Activated T-helper 17 cell treated with anti-CD3 and anti-CD28 coated beads, Interleukin-2, amount 50 U/mL, for 72 hours (primary cell): Measurements from ENCODE around the gene ANKRD11. TPM values are rescaled to one million over a fixed set of nuclear protein-coding genes. Genes with fewer than 3 reads are reported as not detected.

Experiments used
- ATAC-seq: fragments of 150-1000 bp; cut with Tn5 transposase; replicated peaks from 2 replicates; pipeline ENCODE4 v1.10.0; 2021; ENCODE audit warnings: mild to moderate bottlenecking, moderate library complexity
- H3K27ac Mint-ChIP-seq: one replicate; pipeline ENCODE4 v1.8.0; 2022; ENCODE audit warnings: mixed read lengths
- H3K27me3 Mint-ChIP-seq: one replicate; pipeline ENCODE4 v1.8.0; 2022; ENCODE audit warnings: mixed read lengths
- H3K36me3 Mint-ChIP-seq: one replicate; pipeline ENCODE4 v1.8.0; 2022; ENCODE audit warnings: low read depth, mild to moderate bottlenecking, mixed read lengths
- H3K4me1 Mint-ChIP-seq: one replicate; pipeline ENCODE4 v1.8.0; 2022; ENCODE audit warnings: mixed read lengths
- H3K4me3 Mint-ChIP-seq: one replicate; pipeline ENCODE4 v1.8.0; 2022; ENCODE audit warnings: mild to moderate bottlenecking, mixed read lengths
- H3K9me3 Mint-ChIP-seq: one replicate; pipeline ENCODE4 v1.8.0; 2022; ENCODE audit warnings: mixed read lengths
- total RNA-seq, 2 donors: library from RNA; stranded (reverse); gene quantifications; one replicate each; pipeline ENCODE4 v1.2.3, GENCODE V29; 2022

Gene ANKRD11
- total RNA-seq, 2 donors from 2014 or later: 166 to 178 TPM

GRCh38 chr16:89517128-89517527, 26.8 kb upstream of the ANKRD11 start:
- no peaks in the 10 kb centered on the region for H3K27me3 Mint-ChIP-seq
- no peak overlapping the region for H3K27ac Mint-ChIP-seq
- H3K36me3 Mint-ChIP-seq: peaks cover 96% of the 10 kb centered on the region
- H3K4me3 Mint-ChIP-seq: no peak overlapping the region
- no peak for ATAC-seq
- H3K4me1 Mint-ChIP-seq: peaks cover 4% of the 10 kb centered on the region
- H3K9me3 Mint-ChIP-seq: no peaks in the 10 kb centered on the region

GRCh38 chr16:89512453-89512852, 22.1 kb upstream of the ANKRD11 start:
- Mint-ChIP-seq H3K9me3 (no peaks in the 10 kb centered on the region), H3K27me3 (no peaks in the 10 kb centered on the region), H3K4me3 (no peak overlapping the region), H3K36me3 (peaks cover 68% of the 10 kb centered on the region), H3K27ac (no peak overlapping the region), H3K4me1 (no peaks in the 10 kb centered on the region)
- ATAC-seq: no peak

GRCh38 chr16:89511374-89511773, 21.0 kb upstream of the ANKRD11 start:
- Mint-ChIP-seq H3K27ac (no peak overlapping the region), H3K36me3 (peaks cover 57% of the 10 kb centered on the region), H3K4me3 (no peak overlapping the region), H3K27me3 (no peaks in the 10 kb centered on the region), H3K9me3 (no peaks in the 10 kb centered on the region), H3K4me1 (no peaks in the 10 kb centered on the region)
- no peak for ATAC-seq

- Mint-ChIP-seq H3K27ac (no peak overlapping the region), H3K36me3 (peaks cover 51% of the 10 kb centered on the region), H3K9me3 (no peaks in the 10 kb centered on the region), H3K27me3 (no peaks in the 10 kb centered on the region), H3K4me1 (peaks cover 2% of the 10 kb centered on the region), H3K4me3 (peak overlapping the region; percentile 88)
- ATAC-seq: no peak
Measured at GRCh38 chr16:89510526-89510925, 20.2 kb upstream of the ANKRD11 start.

- Mint-ChIP-seq H3K4me1 (peaks cover 6% of the 10 kb centered on the region), H3K9me3 (no peaks in the 10 kb centered on the region), H3K27ac (peak within 1 kb of the TSS; percentile 89), H3K36me3 (peaks cover 28% of the 10 kb centered on the region), H3K27me3 (no peaks in the 10 kb centered on the region), H3K4me3 (peak within 1 kb of the TSS; percentile 88)
- peak; percentile 75 for ATAC-seq
Measured at GRCh38 chr16:89507834-89508590, 17.7 kb upstream of the ANKRD11 start, which contains the start of gene SPG7. Gene SPG7 (plus strand): TSS chr16:89508403. CDS start chr16:89508418, 15 bp downstream.

- peak overlapping the region; percentile 82 for H3K27ac Mint-ChIP-seq
- H3K27me3 Mint-ChIP-seq: no peaks in the 10 kb centered on the region
- no peak for ATAC-seq
- peaks cover 6% of the 10 kb centered on the region for H3K4me1 Mint-ChIP-seq
- H3K4me3 Mint-ChIP-seq: peak overlapping the region; percentile 79
- H3K36me3 Mint-ChIP-seq: peaks cover 21% of the 10 kb centered on the region
- H3K9me3 Mint-ChIP-seq: no peaks in the 10 kb centered on the region
Measured at GRCh38 chr16:89507214-89507833, 17.0 kb upstream of the ANKRD11 start.

- Mint-ChIP-seq H3K4me1 (peaks cover 6% of the 10 kb centered on the region), H3K9me3 (no peaks in the 10 kb centered on the region), H3K27ac (peak overlapping the region; percentile 82), H3K36me3 (peaks cover 15% of the 10 kb centered on the region), H3K27me3 (no peaks in the 10 kb centered on the region), H3K4me3 (peak overlapping the region; percentile 79)
- ATAC-seq: no peak
Measured at GRCh38 chr16:89506791-89507191, 16.4 kb upstream of the ANKRD11 start.

DNA sequence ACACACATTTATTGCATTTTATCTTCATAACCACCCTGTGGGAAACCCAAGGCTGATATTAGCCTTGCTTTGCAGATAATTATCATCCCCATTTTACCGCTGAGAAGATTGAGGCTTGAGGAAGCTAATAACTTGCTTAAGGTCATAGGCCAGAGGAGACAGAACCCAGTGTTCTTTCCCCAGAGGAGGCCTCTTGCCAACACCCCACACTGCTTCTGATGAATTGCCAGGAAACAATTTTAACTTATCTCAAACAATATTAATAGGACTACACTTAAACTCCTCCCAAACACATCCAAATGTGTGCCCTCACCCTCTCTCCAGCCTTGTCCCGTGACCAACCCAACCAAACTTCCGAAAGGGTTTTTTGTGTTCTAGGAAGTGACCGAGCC, 15.7 kb upstream of the ANKRD11 start:
- Mint-ChIP-seq H3K9me3 (no peaks in the 10 kb centered on the region), H3K4me3 (peak overlapping the region; percentile 79), H3K36me3 (peaks cover 9% of the 10 kb centered on the region), H3K4me1 (peaks cover 6% of the 10 kb centered on the region), H3K27ac (peak overlapping the region; percentile 90), H3K27me3 (no peaks in the 10 kb centered on the region)
- ATAC-seq: no peak

DNA sequence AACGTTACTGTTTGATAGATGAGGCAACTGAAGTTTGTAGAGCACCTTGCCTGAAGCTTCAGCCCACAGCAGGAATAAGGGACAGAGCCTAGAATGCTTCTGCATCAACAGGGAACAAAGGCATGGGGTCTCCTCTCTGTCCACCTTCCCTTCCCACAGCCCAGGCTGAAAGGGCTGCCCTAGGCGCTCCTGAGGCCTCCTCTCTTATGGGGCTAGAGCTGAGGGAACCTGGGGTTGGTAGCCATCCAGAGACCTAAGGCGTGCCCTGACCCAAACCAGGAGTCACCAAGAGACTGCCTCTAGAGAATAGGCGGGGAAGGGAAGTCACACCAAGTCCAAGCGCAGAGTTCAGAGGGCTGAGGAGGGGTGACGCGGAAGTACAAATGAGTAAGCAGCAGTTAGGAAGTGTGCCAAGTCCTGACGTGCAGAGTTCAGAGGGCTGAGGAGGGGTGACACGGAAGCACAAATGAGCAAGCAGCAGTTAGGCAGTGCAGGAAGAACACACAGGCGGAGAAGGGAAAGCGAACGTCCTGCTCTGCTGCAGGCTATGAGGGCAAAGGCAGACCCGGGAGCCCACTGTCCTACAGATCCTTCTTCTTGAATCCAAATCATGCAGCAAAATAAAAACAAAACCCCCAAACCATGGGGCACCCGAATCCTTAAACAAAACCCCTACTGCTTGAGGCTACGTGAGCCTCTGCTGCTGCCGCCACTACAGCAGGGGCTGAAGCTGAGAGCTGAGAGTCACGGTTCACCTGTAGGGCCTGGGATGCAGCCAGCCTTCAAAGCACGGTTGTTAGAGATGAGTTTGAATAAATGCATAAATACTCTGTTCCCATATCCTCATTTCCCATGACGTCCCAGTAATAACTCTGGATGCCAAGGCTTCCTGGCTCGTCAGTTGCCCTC, 15.1 kb upstream of the ANKRD11 start:
- peak overlapping the region; percentile 79 for H3K4me3 Mint-ChIP-seq
- H3K27me3 Mint-ChIP-seq: no peaks in the 10 kb centered on the region
- no peaks in the 10 kb centered on the region for H3K9me3 Mint-ChIP-seq
- peaks cover 2% of the 10 kb centered on the region for H3K36me3 Mint-ChIP-seq
- peak overlapping the region; percentile 90 for H3K27ac Mint-ChIP-seq
- H3K4me1 Mint-ChIP-seq: peaks cover 6% of the 10 kb centered on the region
- peak; percentile 81 for ATAC-seq

DNA sequence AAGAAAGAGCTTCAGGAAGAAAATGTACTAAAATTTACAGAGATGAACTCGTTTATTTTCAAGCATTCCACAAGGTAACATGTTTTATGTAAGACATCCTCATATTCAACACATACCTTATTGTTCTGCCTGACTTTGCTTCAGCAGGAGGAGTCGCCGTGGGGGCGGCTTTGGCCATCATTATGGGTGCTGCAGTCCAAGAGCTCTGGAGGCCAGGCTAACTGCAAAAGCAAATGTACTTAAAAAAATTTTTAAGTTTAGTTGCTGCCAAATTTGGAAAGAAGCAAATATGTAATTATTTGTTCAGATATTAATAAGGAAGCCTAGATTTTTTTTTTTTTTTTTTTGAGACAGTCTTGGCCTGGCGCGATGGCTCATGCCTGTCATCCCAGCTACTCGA, 13.7 kb upstream of the ANKRD11 start:
- no peak overlapping the region for H3K4me3 Mint-ChIP-seq
- no peak for ATAC-seq
- H3K4me1 Mint-ChIP-seq: peaks cover 6% of the 10 kb centered on the region
- no peaks in the 10 kb centered on the region for H3K27me3 Mint-ChIP-seq
- peak overlapping the region; percentile 90 for H3K27ac Mint-ChIP-seq
- H3K36me3 Mint-ChIP-seq: no peaks in the 10 kb centered on the region
- H3K9me3 Mint-ChIP-seq: no peaks in the 10 kb centered on the region

DNA sequence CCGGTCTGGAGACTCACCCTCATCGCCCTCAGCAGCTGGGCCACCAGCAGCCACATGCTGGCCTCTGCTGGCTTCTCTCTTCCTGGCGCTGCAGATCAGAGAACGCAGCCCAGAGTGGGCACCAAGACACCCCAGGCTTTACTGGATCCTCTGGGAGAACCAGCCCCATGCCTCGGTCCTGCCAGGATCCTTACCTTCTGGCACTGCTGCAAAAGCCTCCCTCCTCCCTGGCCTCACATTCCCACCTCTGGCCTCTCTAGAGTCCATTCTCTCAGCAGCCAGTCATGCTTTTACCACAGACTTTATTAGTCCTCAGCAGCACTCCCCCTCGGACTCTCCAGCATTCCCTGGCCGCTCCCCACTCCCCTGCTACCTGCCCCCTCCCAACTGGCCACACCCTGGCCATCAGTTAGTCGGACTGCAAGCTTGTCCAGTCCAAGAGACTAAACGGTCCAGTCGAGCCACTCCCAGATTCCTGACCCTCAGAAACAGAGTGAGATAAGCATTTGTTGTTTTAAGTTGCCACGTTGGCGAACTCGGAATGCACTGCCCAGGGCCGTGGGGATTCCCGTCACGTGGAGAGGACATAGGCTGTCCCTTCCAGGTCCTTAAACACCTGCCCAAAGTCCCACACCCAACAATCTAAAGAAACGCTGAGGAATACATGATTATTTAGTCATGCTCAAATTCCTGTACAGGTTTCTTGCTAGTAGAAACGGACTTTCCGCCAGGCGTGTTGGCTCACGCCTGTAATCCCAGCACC, 11.9 kb upstream of the ANKRD11 start:
- H3K4me3 Mint-ChIP-seq: no peak overlapping the region

GRCh38 chr16:89499767-89500166, 9.4 kb upstream of the ANKRD11 start:
- Mint-ChIP-seq H3K27ac (no peak overlapping the region), H3K4me1 (no peaks in the 10 kb centered on the region), H3K27me3 (no peaks in the 10 kb centered on the region), H3K36me3 (no peaks in the 10 kb centered on the region), H3K9me3 (no peaks in the 10 kb centered on the region), H3K4me3 (no peak overlapping the region)
- no peak for ATAC-seq

More for the DNA sequence above, 11.9 kb upstream of the ANKRD11 start:
- no peaks in the 10 kb centered on the region for H3K36me3 Mint-ChIP-seq
- no peaks in the 10 kb centered on the region for H3K9me3 Mint-ChIP-seq
- H3K27me3 Mint-ChIP-seq: no peaks in the 10 kb centered on the region
- H3K4me1 Mint-ChIP-seq: peaks cover 6% of the 10 kb centered on the region
- no peak for ATAC-seq
- H3K27ac Mint-ChIP-seq: no peak overlapping the region

DNA sequence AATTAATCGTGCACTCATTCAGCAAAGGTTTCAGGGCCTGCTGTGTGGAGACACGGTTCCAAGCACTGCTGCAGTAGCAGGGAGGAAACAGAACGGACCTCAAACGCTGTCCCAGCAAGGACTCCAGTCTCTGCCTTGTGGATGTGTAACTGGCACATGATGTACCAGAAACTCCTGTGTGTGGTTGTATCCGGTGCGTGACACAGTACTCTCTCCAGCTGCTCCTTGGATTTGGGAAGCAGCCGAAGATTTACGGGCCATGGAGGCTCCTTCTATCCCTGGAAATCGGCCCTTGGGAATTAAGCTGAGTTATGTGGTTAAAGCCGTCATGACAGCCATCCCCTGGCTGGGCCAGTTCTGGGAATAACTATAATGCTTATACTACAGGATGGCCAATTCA, 8.5 kb upstream of the ANKRD11 start:
- Mint-ChIP-seq H3K4me1 (no peaks in the 10 kb centered on the region), H3K9me3 (no peaks in the 10 kb centered on the region), H3K27ac (no peak overlapping the region), H3K27me3 (no peaks in the 10 kb centered on the region), H3K36me3 (no peaks in the 10 kb centered on the region), H3K4me3 (no peak overlapping the region)
- no peak for ATAC-seq

GRCh38 chr16:89495121-89495520, 4.8 kb upstream of the ANKRD11 start:
- no peak overlapping the region for H3K27ac Mint-ChIP-seq
- peaks cover 6% of the 10 kb centered on the region for H3K4me1 Mint-ChIP-seq
- no peak overlapping the region for H3K4me3 Mint-ChIP-seq
- no peaks in the 10 kb centered on the region for H3K36me3 Mint-ChIP-seq
- ATAC-seq: no peak
- no peaks in the 10 kb centered on the region for H3K9me3 Mint-ChIP-seq
- H3K27me3 Mint-ChIP-seq: no peaks in the 10 kb centered on the region
